MM.1S (cell line): ENCODE results near the gene THSD7B.

Experiments used
- DNase-seq: peaks from one replicate; pipeline ENCODE4 v3.0.0-alpha.2; 2015
- H2AFZ ChIP-seq: fragments of 300-600 bp; sonication (generic); 2 replicates; pipeline ENCODE4 v1.6.0; 2016; ENCODE audit warnings: antibody characterized with exemption, low read length
- H3F3A ChIP-seq: fragments of 300-600 bp; sonication (generic); 2 replicates; pipeline ENCODE4 v1.6.1; 2016; ENCODE audit warnings: mild to moderate bottlenecking, antibody characterized with exemption, low read length, moderate library complexity, mixed read lengths; ENCODE audit not compliant: insufficient read depth
- H3K27ac ChIP-seq: fragments of 300-600 bp; sonication (generic); 2 replicates; pipeline ENCODE4 v1.5.1; 2016; ENCODE audit warnings: mild to moderate bottlenecking, low read length
- H3K27me3 ChIP-seq: fragments of 300-600 bp; sonication (generic); replicated peaks from 2 replicates; pipeline ENCODE4 v1.6.0; 2016; ENCODE audit warnings: low read length; ENCODE audit not compliant: insufficient read depth
- H3K36me3 ChIP-seq: fragments of 300-600 bp; sonication (generic); replicated peaks from 2 replicates; pipeline ENCODE4 v1.6.1; 2016; ENCODE audit warnings: mild to moderate bottlenecking, low read length, mixed read lengths; ENCODE audit not compliant: insufficient read depth
- H3K4me1 ChIP-seq: fragments of 300-600 bp; sonication (generic); 2 replicates; pipeline ENCODE4 v1.6.1; 2016; ENCODE audit warnings: low read length, mixed read lengths
- H3K4me2 ChIP-seq: fragments of 300-600 bp; sonication (generic); 2 replicates; pipeline ENCODE4 v1.6.0; 2016; ENCODE audit warnings: low read depth, low read length
- H3K4me3 ChIP-seq: fragments of 300-600 bp; sonication (generic); 2 replicates; pipeline ENCODE4 v1.5.1; 2016; ENCODE audit warnings: low read length, mixed read lengths
- H3K79me2 ChIP-seq: fragments of 300-600 bp; sonication (generic); 2 replicates; pipeline ENCODE4 v1.6.1; 2016; ENCODE audit warnings: mixed run types, low read length, mixed read lengths
- H3K9ac ChIP-seq: fragments of 300-600 bp; sonication (generic); 2 replicates; pipeline ENCODE4 v1.6.1; 2016; ENCODE audit warnings: low read length, mixed read lengths
- H3K9me2 ChIP-seq: fragments of 300-600 bp; sonication (generic); replicated peaks from 2 replicates; pipeline ENCODE4 v1.6.1; 2016; ENCODE audit warnings: mild to moderate bottlenecking, low read length, mixed read lengths; ENCODE audit not compliant: insufficient read depth
- H3K9me3 ChIP-seq: fragments of 300-600 bp; sonication (generic); replicated peaks from 2 replicates; pipeline ENCODE4 v1.6.1; 2016; ENCODE audit warnings: mild to moderate bottlenecking, low read length, mixed read lengths; ENCODE audit not compliant: insufficient read depth
- H4K20me1 ChIP-seq: fragments of 300-600 bp; sonication (generic); 2 replicates; pipeline ENCODE4 v1.6.1; 2016; ENCODE audit warnings: mild to moderate bottlenecking, low read length, moderate library complexity, mixed read lengths; ENCODE audit not compliant: insufficient read depth
- EZH2 ChIP-seq: fragments of 300-600 bp; sonication (generic); optimal IDR thresholded peaks from 2 replicates; pipeline ENCODE3; 2017; ENCODE audit warnings: low read depth, mild to moderate bottlenecking, antibody characterized with exemption, low read length, mixed read lengths
- EZH2phosphoT487 ChIP-seq: fragments of 300-600 bp; sonication (generic); IDR thresholded peaks from 2 replicates; pipeline ENCODE4 v1.6.1; 2018; ENCODE audit warnings: antibody characterized with exemption, low read length
- TF ChIP-seq, protein P1 (sequence below): fragments of 300-600 bp; sonication (generic); IDR thresholded peaks from 2 replicates; pipeline ENCODE4 v1.5.1; 2016; ENCODE audit warnings: antibody characterized with exemption, low read length, mixed read lengths

Gene THSD7B

GRCh38 chr2:137228566-137228965 lies 463.2 kb downstream of the THSD7B start:
- H3K9ac ChIP-seq: no peak overlapping the region
- DNase-seq: no peak
- H3K27ac ChIP-seq: no peak overlapping the region
- no peaks in the 10 kb centered on the region for H3K27me3 ChIP-seq
- no peak overlapping the region for H2AFZ ChIP-seq
- no peaks in the 10 kb centered on the region for H3K36me3 ChIP-seq
- no peaks in the 10 kb centered on the region for H3K9me2 ChIP-seq
- no peaks in the 10 kb centered on the region for H3K79me2 ChIP-seq
- no peak overlapping the region for H3K4me2 ChIP-seq
- H3K4me3 ChIP-seq: no peak overlapping the region
- H3K9me3 ChIP-seq: no peaks in the 10 kb centered on the region
- H3F3A ChIP-seq: no peaks in the 10 kb centered on the region
- no peaks in the 10 kb centered on the region for H3K4me1 ChIP-seq
- no peaks in the 10 kb centered on the region for H4K20me1 ChIP-seq
- TF ChIP-seq, protein P1, sequence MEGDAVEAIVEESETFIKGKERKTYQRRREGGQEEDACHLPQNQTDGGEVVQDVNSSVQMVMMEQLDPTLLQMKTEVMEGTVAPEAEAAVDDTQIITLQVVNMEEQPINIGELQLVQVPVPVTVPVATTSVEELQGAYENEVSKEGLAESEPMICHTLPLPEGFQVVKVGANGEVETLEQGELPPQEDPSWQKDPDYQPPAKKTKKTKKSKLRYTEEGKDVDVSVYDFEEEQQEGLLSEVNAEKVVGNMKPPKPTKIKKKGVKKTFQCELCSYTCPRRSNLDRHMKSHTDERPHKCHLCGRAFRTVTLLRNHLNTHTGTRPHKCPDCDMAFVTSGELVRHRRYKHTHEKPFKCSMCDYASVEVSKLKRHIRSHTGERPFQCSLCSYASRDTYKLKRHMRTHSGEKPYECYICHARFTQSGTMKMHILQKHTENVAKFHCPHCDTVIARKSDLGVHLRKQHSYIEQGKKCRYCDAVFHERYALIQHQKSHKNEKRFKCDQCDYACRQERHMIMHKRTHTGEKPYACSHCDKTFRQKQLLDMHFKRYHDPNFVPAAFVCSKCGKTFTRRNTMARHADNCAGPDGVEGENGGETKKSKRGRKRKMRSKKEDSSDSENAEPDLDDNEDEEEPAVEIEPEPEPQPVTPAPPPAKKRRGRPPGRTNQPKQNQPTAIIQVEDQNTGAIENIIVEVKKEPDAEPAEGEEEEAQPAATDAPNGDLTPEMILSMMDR: no peak
- no peak for TF ChIP-seq EZH2
- no peak for TF ChIP-seq EZH2phosphoT487

- TF ChIP-seq EZH2 (no peak), EZH2phosphoT487 (no peak)
- TF ChIP-seq, protein P1: no peak
These were observed 464.5 kb downstream of the THSD7B start for GRCh38 chr2:137229834-137230233.

DNA sequence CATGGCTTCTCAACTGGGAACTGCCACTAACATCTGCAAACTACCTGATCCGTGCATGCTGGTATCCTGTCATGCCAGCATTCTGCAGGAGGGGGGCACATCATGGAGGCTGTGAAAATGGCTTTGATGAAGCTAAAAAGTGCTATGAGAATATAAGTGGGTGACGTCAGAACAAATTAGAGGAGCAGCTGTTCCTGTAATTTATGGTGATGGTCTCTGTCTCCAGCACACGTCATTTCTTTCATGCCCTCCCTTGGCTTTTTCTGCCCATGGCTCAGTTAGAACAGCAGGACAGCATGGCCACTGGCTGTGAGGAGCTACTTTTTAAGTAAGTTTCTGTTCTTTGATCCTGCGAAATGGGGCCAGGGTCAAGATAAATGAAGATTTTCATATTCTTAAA lies 466.3 kb downstream of the THSD7B start:
- no peaks in the 10 kb centered on the region for H3K9me3 ChIP-seq
- TF ChIP-seq EZH2 (no peak), EZH2phosphoT487 (no peak)
- TF ChIP-seq, protein P1: no peak
- no peaks in the 10 kb centered on the region for H3K4me1 ChIP-seq
- no peaks in the 10 kb centered on the region for H3K9me2 ChIP-seq
- H4K20me1 ChIP-seq: no peaks in the 10 kb centered on the region
- no peak overlapping the region for H3K9ac ChIP-seq
- no peaks in the 10 kb centered on the region for H3K79me2 ChIP-seq
- no peaks in the 10 kb centered on the region for H3K36me3 ChIP-seq
- no peaks in the 10 kb centered on the region for H3K27me3 ChIP-seq
- no peak for DNase-seq
- no peak overlapping the region for H2AFZ ChIP-seq
- H3K4me3 ChIP-seq: no peak overlapping the region
- no peak overlapping the region for H3K4me2 ChIP-seq
- H3K27ac ChIP-seq: no peak overlapping the region
- no peaks in the 10 kb centered on the region for H3F3A ChIP-seq

More at GRCh38 chr2:137229834-137230233, 464.5 kb downstream of the THSD7B start:
- Histone ChIP-seq H3K27ac (no peak overlapping the region), H3K4me2 (no peak overlapping the region), H3F3A (no peaks in the 10 kb centered on the region), H3K36me3 (no peaks in the 10 kb centered on the region), H4K20me1 (no peaks in the 10 kb centered on the region), H3K27me3 (no peaks in the 10 kb centered on the region), H3K9me3 (no peaks in the 10 kb centered on the region), H3K79me2 (no peaks in the 10 kb centered on the region), H2AFZ (no peak overlapping the region), H3K9me2 (no peaks in the 10 kb centered on the region), H3K4me3 (no peak overlapping the region), H3K4me1 (no peaks in the 10 kb centered on the region), H3K9ac (no peak overlapping the region)
- DNase-seq: no peak
